ENCODE results near the gene SPECC1.

GRCh38 chr17:20084621-20085282 lies 75.6 kb downstream of the SPECC1 start:
- TF ChIP-seq POLR2A (IDR thresholded peaks at IDR 0.05) (no peak), CTCF (IDR thresholded peaks at IDR 0.05) (no peak)
